RPMI8226 (cell line): ENCODE results near the gene NEU1.

ENCODE experiments used
- DNase-seq: peaks from one replicate; pipeline ENCODE4 v3.0.0-alpha.2; 2015

NEU1 gene

DNA sequence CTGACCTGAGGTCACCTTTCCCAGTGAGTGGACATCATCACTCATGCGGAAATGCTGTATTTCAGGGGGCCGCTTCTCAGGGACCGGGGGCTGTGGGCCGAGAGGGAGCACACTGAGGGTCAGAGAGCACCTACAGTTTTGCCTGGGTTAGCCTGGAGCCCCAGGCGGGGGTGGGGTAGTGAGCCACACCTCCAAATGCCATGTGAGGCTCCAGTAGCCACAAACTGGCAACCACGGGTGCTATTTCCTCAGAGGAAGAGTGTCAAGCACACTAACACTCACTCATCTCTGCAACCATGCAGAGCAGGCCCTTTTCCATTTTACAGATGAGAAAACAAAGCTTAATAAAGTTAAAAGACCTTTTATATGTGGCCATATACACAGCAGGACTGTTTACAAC, 30.2 kb upstream of the NEU1 start:
- no peak for DNase-seq

- DNase-seq, result no peak
Observed at GRCh38 chr6:31889331-31889972, 26.8 kb upstream of the NEU1 start.

DNA sequence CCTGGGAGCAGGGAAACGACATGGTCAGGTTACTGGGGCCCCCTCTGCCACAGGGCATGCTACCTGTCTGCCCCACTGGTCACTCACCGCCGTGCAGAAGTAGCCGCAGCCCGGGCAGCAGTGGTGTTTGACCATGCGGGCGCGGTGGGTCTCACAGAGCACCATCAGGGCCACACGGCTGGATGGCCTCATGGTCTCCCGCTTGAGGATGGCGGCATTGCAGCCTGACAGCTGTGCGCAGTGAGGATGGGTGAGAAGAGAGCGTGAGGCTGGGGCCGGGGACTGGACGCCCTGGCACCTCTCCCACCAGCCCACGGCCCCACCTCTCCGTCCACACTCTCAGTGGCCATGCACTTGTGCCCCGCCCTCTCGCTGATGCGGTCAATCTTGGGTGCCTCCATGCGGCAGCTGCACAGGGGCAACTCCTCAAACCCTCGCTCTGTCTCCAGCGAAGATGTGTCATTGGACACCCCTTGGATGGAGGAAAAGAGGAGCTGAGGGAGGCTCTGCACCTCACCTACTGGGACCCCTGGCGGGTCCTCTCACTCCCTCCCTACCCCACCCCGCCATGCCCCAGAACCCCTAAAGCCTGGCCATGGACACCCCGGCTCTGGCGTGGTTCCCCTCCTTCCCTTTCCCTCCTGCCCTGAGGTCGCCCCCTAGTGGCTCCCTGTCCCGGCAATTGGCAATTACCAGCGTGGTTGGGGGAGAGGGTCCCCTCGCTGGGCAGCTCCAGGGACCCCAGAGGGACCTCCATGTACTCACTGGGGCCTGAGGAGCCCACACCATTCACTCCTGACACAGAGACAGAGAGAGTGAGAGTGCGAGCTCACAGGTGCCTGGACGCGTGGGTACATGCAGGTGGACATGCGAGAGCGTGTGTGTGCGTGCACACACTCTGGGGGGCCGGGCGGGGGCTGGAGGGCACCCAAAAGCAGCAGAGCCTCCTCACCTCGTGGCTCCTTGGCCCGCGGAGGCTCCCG, 25.9 kb upstream of the NEU1 start:
- DNase-seq, result peak; percentile 49

- no peak for DNase-seq
Observed at GRCh38 chr6:31887173-31888007, 24.8 kb upstream of the NEU1 start.

DNA sequence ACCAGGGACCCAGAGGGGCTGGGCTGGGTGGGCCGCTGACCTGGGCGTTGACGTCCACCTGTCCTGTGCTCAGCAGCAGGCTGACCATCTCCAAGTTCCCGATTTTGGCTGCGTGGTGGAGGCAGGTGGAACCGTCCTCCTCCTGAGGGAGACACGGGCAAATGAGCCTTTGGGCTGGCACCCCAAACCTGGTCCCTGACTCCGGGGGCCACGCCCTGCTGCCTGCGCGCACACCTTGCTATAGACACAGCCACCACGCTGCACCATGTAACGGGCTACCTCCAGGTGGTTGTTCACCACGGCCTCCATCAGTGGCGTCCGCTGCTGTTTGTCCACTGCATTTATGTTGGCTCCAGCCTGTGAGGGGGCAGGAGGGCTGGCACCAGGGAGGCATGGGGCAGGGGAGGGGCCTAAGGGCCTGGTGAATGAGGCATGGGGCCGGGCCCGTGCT, 23.9 kb upstream of the NEU1 start:
- DNase-seq, result no peak

GRCh38 chr6:31884528-31885035, 22.0 kb upstream of the NEU1 start:
- DNase-seq, result no peak

DNA sequence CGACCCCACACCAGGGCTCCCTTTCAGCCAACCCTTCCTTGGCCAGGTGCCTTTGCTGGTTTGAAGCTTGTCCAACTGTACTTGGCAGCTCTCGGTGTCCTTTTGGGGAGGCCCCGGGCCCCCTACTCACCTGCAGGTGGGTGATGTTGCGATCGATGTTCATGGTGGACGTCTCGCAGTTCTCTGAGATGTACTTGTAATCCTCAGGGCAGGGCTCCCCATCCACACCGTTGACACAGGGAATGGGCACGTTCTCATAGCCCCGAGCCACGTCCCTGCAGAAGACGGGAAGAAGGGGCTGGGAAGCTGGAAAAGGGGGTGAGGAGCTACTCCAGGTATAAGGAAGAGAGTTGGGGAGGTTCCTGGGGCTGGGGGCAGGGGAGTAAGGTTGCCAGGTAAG, 21.1 kb upstream of the NEU1 start:
- DNase-seq, result no peak

GRCh38 chr6:31882344-31882743, 19.7 kb upstream of the NEU1 start:
- peak; percentile 56 for DNase-seq

GRCh38 chr6:31881136-31881859, 18.7 kb upstream of the NEU1 start:
- DNase-seq, result no peak

DNA sequence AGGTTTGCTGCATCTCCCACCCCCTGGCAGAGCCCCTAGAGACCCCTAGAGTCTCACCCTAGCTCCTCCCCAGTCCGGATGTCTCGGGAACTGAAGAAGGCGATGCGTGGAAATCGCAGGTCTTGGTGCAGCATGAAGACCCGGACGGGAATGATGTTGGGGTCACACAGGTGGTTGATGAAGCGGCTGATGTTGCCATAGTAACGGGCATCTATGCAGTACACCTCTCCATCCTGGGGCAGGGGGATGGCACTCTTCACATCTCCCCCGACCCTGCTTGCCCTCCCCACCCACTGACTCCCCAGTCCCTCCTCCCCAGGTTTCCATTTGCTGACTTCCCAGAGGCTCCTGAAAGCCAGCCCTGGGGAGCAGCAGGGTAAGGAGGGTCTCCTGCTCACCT, 18.0 kb upstream of the NEU1 start:
- no peak for DNase-seq

DNA sequence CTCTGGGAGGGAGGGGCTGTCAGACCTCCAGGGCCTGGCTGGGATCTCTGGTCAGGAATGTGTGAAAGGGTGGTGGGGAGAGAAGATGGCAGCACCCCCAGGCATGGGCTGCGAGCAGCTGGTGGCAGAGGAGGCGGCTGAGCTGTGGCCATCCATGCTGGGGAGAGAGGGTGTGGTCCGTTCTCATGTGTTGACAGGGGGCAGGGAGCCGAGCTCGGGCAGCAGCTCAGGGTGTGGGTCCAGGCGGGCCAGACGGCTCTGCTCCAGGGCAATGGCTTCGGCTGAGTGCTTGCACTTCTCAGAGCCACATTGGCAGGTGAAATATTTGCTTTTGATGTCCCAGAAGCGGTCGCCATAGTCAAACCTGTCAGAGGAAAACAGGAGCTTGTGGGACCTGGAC, 17.3 kb upstream of the NEU1 start:
- DNase-seq, result no peak

GRCh38 chr6:31879143-31879542, 16.5 kb upstream of the NEU1 start:
- DNase-seq, result no peak

GRCh38 chr6:31878726-31879125, 16.1 kb upstream of the NEU1 start, which contains the start of gene SLC44A4:
SLC44A4 (minus strand) TSS chr6:31878997; CDS start chr6:31878980, 17 bp downstream.
- DNase-seq, result no peak

GRCh38 chr6:31878222-31878621, 15.6 kb upstream of the NEU1 start:
- DNase-seq, result no peak

- no peak for DNase-seq
Observed at GRCh38 chr6:31877651-31878161, 15.1 kb upstream of the NEU1 start.

DNA sequence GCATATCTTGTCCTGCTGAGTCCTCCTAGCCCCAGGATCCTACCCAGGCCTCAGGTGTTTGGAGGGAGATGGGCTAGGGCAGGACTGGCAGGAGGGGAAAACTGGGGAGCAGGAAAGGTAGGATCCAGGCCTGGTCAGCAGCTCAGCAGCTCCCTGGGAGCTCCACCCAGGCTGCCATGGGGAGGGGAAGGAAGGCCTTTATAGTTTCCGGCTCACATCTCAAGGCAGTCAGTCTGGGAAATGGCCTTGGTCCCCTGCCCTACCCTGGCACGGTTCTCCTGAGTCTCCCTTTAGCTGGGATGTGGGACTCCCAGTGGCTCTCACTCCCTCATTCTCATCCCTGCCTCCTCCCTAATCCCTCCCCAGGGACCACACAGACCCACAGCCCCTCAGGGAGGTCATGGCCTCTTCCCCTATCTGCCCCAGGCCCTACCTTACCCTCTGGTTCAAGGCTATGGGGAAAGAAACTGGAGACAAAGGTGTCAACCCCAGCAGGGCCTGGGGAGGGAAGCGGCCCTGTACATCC, 14.6 kb upstream of the NEU1 start:
- DNase-seq, result no peak

DNA sequence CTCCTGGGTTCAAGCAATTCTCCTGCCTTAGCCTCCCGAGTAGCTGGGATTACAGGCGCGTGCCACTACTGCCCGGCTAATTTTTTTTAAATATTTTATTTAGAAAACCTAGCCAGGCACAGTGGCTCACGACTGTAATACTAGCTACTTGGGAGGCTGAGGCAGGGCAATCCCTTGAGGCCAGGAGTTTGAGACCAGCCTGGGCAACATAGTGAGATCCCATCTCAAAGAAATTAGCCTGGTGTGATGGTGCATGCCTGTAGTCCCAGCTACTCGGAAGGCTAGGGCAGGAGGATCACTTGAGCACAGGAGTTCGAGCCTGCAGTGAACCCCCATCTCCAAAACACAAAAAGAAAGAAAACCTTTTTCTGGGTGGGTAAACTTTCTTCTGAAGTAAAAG, 13.7 kb upstream of the NEU1 start:
- DNase-seq, result no peak

- DNase-seq, result no peak
Observed at GRCh38 chr6:31875877-31876276, 13.3 kb upstream of the NEU1 start.

DNA sequence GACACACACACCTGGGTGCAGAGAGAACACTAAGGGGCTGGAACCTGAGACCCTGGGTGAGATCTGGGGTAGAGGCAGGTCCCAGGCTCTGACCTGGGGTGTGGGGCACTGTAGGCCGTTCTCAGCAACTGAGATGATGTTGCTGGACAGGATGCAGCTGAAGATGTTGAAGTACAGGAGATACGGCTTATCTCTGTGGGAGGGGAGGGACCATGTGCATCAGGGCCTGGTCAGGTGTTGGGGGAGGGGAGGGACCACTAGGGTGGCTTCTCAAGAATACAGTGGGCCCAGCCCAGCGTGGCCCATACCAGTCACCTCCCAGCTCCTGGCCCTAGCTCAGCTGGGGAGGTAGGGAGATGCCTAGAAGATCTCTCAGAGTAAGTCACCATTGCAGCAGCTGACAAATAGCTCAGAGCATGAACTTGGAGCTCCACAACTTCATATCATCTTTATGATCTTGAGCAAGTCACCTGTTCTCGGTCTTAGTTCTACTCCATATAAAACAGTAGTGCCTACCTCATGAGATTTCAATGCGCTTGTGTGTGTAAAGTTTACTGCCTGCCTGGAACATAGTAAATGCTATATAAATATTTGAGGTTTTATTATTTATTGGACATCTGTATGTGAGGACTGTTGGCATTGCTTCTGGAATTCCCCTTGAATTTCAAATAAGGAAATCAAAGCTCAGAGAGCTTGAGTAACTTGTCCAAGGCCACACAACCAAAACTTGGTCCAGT, 12.4 kb upstream of the NEU1 start:
- DNase-seq, result no peak

- no peak for DNase-seq
Observed at GRCh38 chr6:31874084-31874670, 11.6 kb upstream of the NEU1 start.
